Ishikawa (cell line): ENCODE results near the gene IGLL5.
A peak's percentile ranks its signal among the peaks of the same experiment; 100 is the strongest.

Experiments
- CEBPB ChIP-seq: IDR thresholded peaks from 2 replicates; pipeline ENCODE4 v1.6.1; 2012
- CREB1 ChIP-seq: IDR thresholded peaks from 2 replicates; pipeline ENCODE4 v1.6.1; 2012; ENCODE audit warnings: low read depth
- EGR1 ChIP-seq: IDR thresholded peaks from 2 replicates; pipeline ENCODE4 v1.6.1; 2012
- EP300 ChIP-seq: IDR thresholded peaks from 2 replicates; pipeline ENCODE4 v1.6.1; 2012; ENCODE audit warnings: borderline replicate concordance
- FOXM1 ChIP-seq: IDR thresholded peaks from 2 replicates; pipeline ENCODE4 v1.6.1; 2012; ENCODE audit warnings: low read depth, borderline replicate concordance
- MAX ChIP-seq: IDR thresholded peaks from 2 replicates; pipeline ENCODE4 v1.6.1; 2012
- NFIC ChIP-seq: IDR thresholded peaks from 2 replicates; pipeline ENCODE4 v1.6.1; 2012
- RAD21 ChIP-seq: IDR thresholded peaks from 2 replicates; pipeline ENCODE4 v1.6.1; 2012; ENCODE audit warnings: low read depth
- REST ChIP-seq: IDR thresholded peaks from 2 replicates; pipeline ENCODE4 v1.6.1; 2012; ENCODE audit warnings: low read depth, mild to moderate bottlenecking
- TAF1 ChIP-seq: IDR thresholded peaks from 2 replicates; pipeline ENCODE4 v1.6.1; 2012; ENCODE audit warnings: low read depth, mild to moderate bottlenecking
- TCF12 ChIP-seq: IDR thresholded peaks from 2 replicates; pipeline ENCODE4 v1.6.1; 2012; ENCODE audit warnings: low read depth
- TEAD4 ChIP-seq: IDR thresholded peaks from 2 replicates; pipeline ENCODE4 v1.6.1; 2012
- USF1 ChIP-seq: IDR thresholded peaks from 2 replicates; pipeline ENCODE4 v1.6.1; 2012
- YY1 ChIP-seq: IDR thresholded peaks from 2 replicates; pipeline ENCODE4 v1.6.1; 2012; ENCODE audit warnings: low read depth
- ZBTB7A ChIP-seq: IDR thresholded peaks from 2 replicates; pipeline ENCODE4 v1.6.1; 2012; ENCODE audit warnings: low read depth

Gene IGLL5

GRCh38 chr22:22897947-22898346 is 10.3 kb downstream of the IGLL5 start:
- TF ChIP-seq TAF1 = no peak
- no peak for TF ChIP-seq EP300
- no peak for TF ChIP-seq USF1
- TF ChIP-seq EGR1 = no peak
- TF ChIP-seq NFIC = no peak
- TF ChIP-seq FOXM1 = no peak
- no peak for TF ChIP-seq CEBPB
- TF ChIP-seq YY1 = no peak
- TF ChIP-seq RAD21 = no peak
- TF ChIP-seq ZBTB7A = no peak
- no peak for TF ChIP-seq MAX
- TF ChIP-seq TEAD4 = no peak
- TF ChIP-seq TCF12 = no peak
- no peak for TF ChIP-seq REST

- no peak for TF ChIP-seq TAF1
- no peak for TF ChIP-seq MAX
- 0 out of 2 replicates have a peak, but pooled peaks have one; percentile 14 for TF ChIP-seq NFIC
- TF ChIP-seq CEBPB = no peak
These were observed 14.1 kb downstream of the IGLL5 start for GRCh38 chr22:22901578-22902218.

- TF ChIP-seq ZBTB7A = no peak
These were observed 14.8 kb downstream of the IGLL5 start for GRCh38 chr22:22902247-22903001.

- TF ChIP-seq EGR1 = no peak
- no peak for TF ChIP-seq USF1
These were observed 15.8 kb downstream of the IGLL5 start for GRCh38 chr22:22903355-22903777.

- TF ChIP-seq TCF12 (no peak), EP300 (no peak), YY1 (no peak), CEBPB (no peak), TEAD4 (no peak), USF1 (no peak), RAD21 (no peak), MAX (no peak), FOXM1 (no peak), NFIC (no peak), CREB1 (no peak), ZBTB7A (no peak), EGR1 (no peak), TAF1 (no peak), REST (no peak)
These were observed 19.4 kb downstream of the IGLL5 start for GRCh38 chr22:22906907-22907550.
